Right lobe of liver (tissue), 6 donors: ENCODE results near the gene ATXN3. TPM values are rescaled to one million over a fixed set of nuclear protein-coding genes. Genes with fewer than 3 reads are reported as not detected.

Experiments used
- ATAC-seq, 4 donors: fragments of 200-7000 bp; cut with Tn5 transposase; one replicate each; pipeline ENCODE4 v1.9.1; 2020; ENCODE audit warnings: mild to moderate bottlenecking in 4 of 4, moderate library complexity in 4 of 4
- DNase-seq, 3 donors: peaks; one replicate each; pipeline ENCODE4 v3.0.0-alpha.2; 2020
- H3K27ac ChIP-seq, 3 donors: fragments of 200-600 bp; one replicate each; pipeline ENCODE4 v1.8.0; 2022
- H3K27me3 ChIP-seq, 2 donors: fragments of 200-600 bp; one replicate each; pipeline ENCODE4 v1.8.0; 2022
- H3K36me3 ChIP-seq, 4 donors: fragments of 200-600 bp; sonication (generic) in 1 of 4; one replicate each; pipeline versions ENCODE4 v1.5.1 to v1.8.0; 2017 to 2022; ENCODE audit warnings: control low read depth in 1 of 4
- H3K4me1 ChIP-seq, 4 donors: fragments of 200-600 bp; sonication (generic) in 1 of 4; one replicate each; pipeline versions ENCODE4 v1.5.1 to v1.8.0; 2017 to 2022; ENCODE audit warnings: control low read depth in 1 of 4
- H3K4me3 ChIP-seq, 3 donors: fragments of 200-600 bp; one replicate each; pipeline ENCODE4 v1.8.0; 2022
- H3K9me3 ChIP-seq, 4 donors: fragments of 200-600 bp; sonication (generic) in 1 of 4; one replicate each; pipeline versions ENCODE4 v1.5.1 to v1.8.0; 2017 to 2022; ENCODE audit warnings: control low read depth in 1 of 4
- CTCF ChIP-seq, 4 donors: fragments of 200-600 bp in 3 of 4; fragments of 450-650 bp in 1 of 4; IDR thresholded peaks; one replicate each; pipeline versions ENCODE4 v1.5.1 to v1.8.0; 2016 to 2022; ENCODE audit warnings: antibody characterized with exemption in 4 of 4, mild to moderate bottlenecking in 2 of 4
- POLR2A ChIP-seq: fragments of 450-650 bp; IDR thresholded peaks from one replicate; pipeline ENCODE4 v1.6.1; 2017; ENCODE audit warnings: antibody characterized with exemption, mild to moderate bottlenecking
- WGBS: methylation state at CpG from one replicate; pipeline ENCODE4 v1.1.6; 2018; ENCODE audit warnings: low coverage, low lambda C conversion rate; ENCODE audit not compliant: insufficient coverage; ENCODE audit errors: missing lambda C conversion rate; 5-methylcytosine and 5-hydroxymethylcytosine counted together
- intact Hi-C, 2 donors: fragments of 100-400 bp; cut with DNase I; formaldehyde crosslinking; loops; one replicate each; pipeline versions ENCODE4 v1.11.2 to v1.14.1; 2022
- total RNA-seq, 6 experiments: library from RNA; depleted of rRNA in 2 of 6; stranded (reverse); fragments of >200 nt in 2 of 6; fragmentation: NEBNext Ultra II Directional in 3 of 6; extraction: Animal tissue kit (Norgen Biotek cat#: 25700) in 3 of 6; gene quantifications; one replicate each; pipeline versions ENCODE4 v1.1.0 to v1.2.4, GENCODE V29; 2016 to 2023
- donor health status: DM: no; HTN: yes; CAD: no.
- donor health status: DM: no; HTN: no; CAD: no.
- donor health status: DM: no; HTN: no; CAD: no.
- donor health status: DM: no; HTN: yes; CAD: no.
- donor health status: DM: no; HTN: yes; CAD: no.

ATXN3 gene
- total RNA-seq, 6 experiments from 2014 or later = 5.5 to 15.4 (median 9.7) TPM

GRCh38 chr14:92122351-92122677 lies 15.9 kb upstream of the ATXN3 start:
- TF ChIP-seq CTCF (IDR thresholded peaks at IDR 0.05) (no peak), POLR2A (no peak)
- ATAC-seq (peak; percentile 22 to 35 (median 26)), DNase-seq (no peak)
- H3K4me1 ChIP-seq = peaks cover 0 to 11% (median 5%) of the 10 kb centered on the region in 4 donors
- H3K27ac ChIP-seq = peak overlapping the region; percentile 89 to 93 (median 93)
- H3K27me3 ChIP-seq = no peaks in the 10 kb centered on the region
- H3K36me3 ChIP-seq = peaks cover 0 to 21% (median 0%) of the 10 kb centered on the region in 4 donors
- 0% methylated on average over 19 of the region's 22 CpGs for WGBS
- no peaks in the 10 kb centered on the region for H3K9me3 ChIP-seq
- H3K4me3 ChIP-seq = peak overlapping the region; percentile 83 to 93 (median 83)
- intact Hi-C loops = no loop called here

GRCh38 chr14:92121670-92122350 lies 15.4 kb upstream of the ATXN3 start, which contains the start of the genes CPSF2 and NDUFB1:
TSS of gene CPSF2 (plus strand) at chr14:92121969. CDS start at chr14:92130985, 9,016 bp downstream.
TSS of gene NDUFB1 (minus strand) at chr14:92121706. CDS start at chr14:92117637, 4,069 bp downstream.
- H3K4me3 ChIP-seq = peak within 1 kb of the TSS; percentile 83 to 93 (median 83)
- TF ChIP-seq CTCF (IDR thresholded peaks at IDR 0.05) (peak in 1 of 4 donors; percentile 26), POLR2A (peak; percentile 77)
- H3K27ac ChIP-seq = peak within 1 kb of the TSS; percentile 89 to 93 (median 93)
- H3K9me3 ChIP-seq = no peaks in the 10 kb centered on the region
- peaks cover 0 to 11% (median 5%) of the 10 kb centered on the region in 4 donors for H3K4me1 ChIP-seq
- ATAC-seq (peak; percentile 93 to 97 (median 95)), DNase-seq (peak; percentile 87 to 92 (median 91))
- intact Hi-C loops = no loop called here
- 0% methylated on average over 31 of the region's 55 CpGs for WGBS
- H3K27me3 ChIP-seq = no peaks in the 10 kb centered on the region
- peaks cover 0 to 26% (median 0%) of the 10 kb centered on the region in 4 donors for H3K36me3 ChIP-seq

- ATAC-seq = peak; percentile 59 to 72 (median 63)
- Histone ChIP-seq H3K4me1 (peaks cover 0 to 11% (median 3%) of the 10 kb centered on the region in 4 donors), H3K27ac (peak overlapping the region; percentile 89 to 93 (median 93)), H3K9me3 (no peaks in the 10 kb centered on the region), H3K4me3 (peak overlapping the region; percentile 83 to 93 (median 83)), H3K27me3 (no peaks in the 10 kb centered on the region), H3K36me3 (peaks cover 0 to 26% (median 0%) of the 10 kb centered on the region in 4 donors)
- TF ChIP-seq POLR2A (no peak), CTCF (IDR thresholded peaks at IDR 0.05) (no peak)
- DNase-seq = peak in 2 of 3 donors; percentile 60 to 72
- intact Hi-C loops = no loop called here
- 0% methylated on average over 27 of the region's 36 CpGs for WGBS
These were observed 14.9 kb upstream of the ATXN3 start for GRCh38 chr14:92121207-92121669.

GRCh38 chr14:92109490-92109889 lies 3.1 kb upstream of the ATXN3 start:
- Histone ChIP-seq H3K27ac (no peak overlapping the region), H3K36me3 (no peaks in the 10 kb centered on the region), H3K4me3 (no peak overlapping the region), H3K9me3 (no peaks in the 10 kb centered on the region), H3K27me3 (no peaks in the 10 kb centered on the region), H3K4me1 (peaks cover 0 to 8% (median 2%) of the 10 kb centered on the region in 4 donors)
- ATAC-seq = no peak
- TF ChIP-seq CTCF (IDR thresholded peaks at IDR 0.05) (no peak), POLR2A (no peak)
- WGBS = 73% methylated on average over 5 of the region's 5 CpGs
- intact Hi-C loops = no loop called here
- no peak for DNase-seq
